ENCODE results near the gene HSPA1B.

HSPA1B gene

DNA sequence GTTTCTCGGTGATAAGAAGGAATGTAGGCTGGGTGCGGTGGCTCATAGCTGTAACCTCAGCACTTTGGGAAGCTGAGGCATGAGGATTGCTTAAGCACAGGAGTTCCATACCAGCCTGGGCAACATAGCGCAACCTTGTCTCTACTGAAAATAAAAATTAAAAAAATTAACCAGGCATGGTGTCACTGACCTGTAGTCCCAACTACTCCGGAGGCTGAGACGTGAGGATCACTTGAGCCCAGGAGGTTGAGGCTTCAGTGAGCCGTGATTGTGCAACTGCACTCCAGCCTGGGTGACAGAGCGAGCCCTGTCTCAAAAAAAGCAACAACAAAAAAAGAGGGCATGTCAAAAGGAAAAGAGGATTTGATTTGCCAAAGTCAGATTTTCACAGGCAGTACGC, 31.2 kb downstream of the HSPA1B start:
- peaks cover 16% of the 10 kb centered on the region for H3K4me1 ChIP-seq (ENCODE audit: insufficient read depth, low read length, poor library complexity, severe bottlenecking)
- no peaks in the 10 kb centered on the region for H3K36me3 ChIP-seq (ENCODE audit: insufficient read depth, low read length)
- peaks cover 8% of the 10 kb centered on the region; the same call in 1 of the 2 replicates for H3K79me2 ChIP-seq (ENCODE audit: insufficient read depth, low read length)
- no peak overlapping the region for H2AFZ ChIP-seq (ENCODE audit: low read length)
- no peak overlapping the region for H3K4me2 ChIP-seq (ENCODE audit: low read depth, low read length, poor library complexity, severe bottlenecking)
- TF ChIP-seq, protein P1, sequence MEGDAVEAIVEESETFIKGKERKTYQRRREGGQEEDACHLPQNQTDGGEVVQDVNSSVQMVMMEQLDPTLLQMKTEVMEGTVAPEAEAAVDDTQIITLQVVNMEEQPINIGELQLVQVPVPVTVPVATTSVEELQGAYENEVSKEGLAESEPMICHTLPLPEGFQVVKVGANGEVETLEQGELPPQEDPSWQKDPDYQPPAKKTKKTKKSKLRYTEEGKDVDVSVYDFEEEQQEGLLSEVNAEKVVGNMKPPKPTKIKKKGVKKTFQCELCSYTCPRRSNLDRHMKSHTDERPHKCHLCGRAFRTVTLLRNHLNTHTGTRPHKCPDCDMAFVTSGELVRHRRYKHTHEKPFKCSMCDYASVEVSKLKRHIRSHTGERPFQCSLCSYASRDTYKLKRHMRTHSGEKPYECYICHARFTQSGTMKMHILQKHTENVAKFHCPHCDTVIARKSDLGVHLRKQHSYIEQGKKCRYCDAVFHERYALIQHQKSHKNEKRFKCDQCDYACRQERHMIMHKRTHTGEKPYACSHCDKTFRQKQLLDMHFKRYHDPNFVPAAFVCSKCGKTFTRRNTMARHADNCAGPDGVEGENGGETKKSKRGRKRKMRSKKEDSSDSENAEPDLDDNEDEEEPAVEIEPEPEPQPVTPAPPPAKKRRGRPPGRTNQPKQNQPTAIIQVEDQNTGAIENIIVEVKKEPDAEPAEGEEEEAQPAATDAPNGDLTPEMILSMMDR (conservative IDR thresholded peaks at IDR 0.05; ENCODE audit: low read length): no peak
- no peak for TF ChIP-seq EZH2phosphoT487 (IDR thresholded peaks at IDR 0.05; ENCODE audit: borderline replicate concordance)
- no peak overlapping the region for H3K4me3 ChIP-seq (ENCODE audit: low read length, poor library complexity, severe bottlenecking)
- H4K20me1 ChIP-seq (ENCODE audit: insufficient read depth, low read length, poor library complexity, severe bottlenecking): no peaks in the 10 kb centered on the region
- no peaks in the 10 kb centered on the region for H3K9me3 ChIP-seq (ENCODE audit: insufficient read depth, low read depth, low read length)
- no peaks in the 10 kb centered on the region for H3K27me3 ChIP-seq (ENCODE audit: insufficient read depth, low read length, poor library complexity, severe bottlenecking)
- no peaks in the 10 kb centered on the region for H3K9me2 ChIP-seq (replicated peaks; ENCODE audit: low read depth, low read length)
- no peak overlapping the region for H3K9ac ChIP-seq (ENCODE audit: low read depth, low read length, poor library complexity, severe bottlenecking)
- no peaks in the 10 kb centered on the region for H3F3A ChIP-seq (ENCODE audit: low read depth)

DNA sequence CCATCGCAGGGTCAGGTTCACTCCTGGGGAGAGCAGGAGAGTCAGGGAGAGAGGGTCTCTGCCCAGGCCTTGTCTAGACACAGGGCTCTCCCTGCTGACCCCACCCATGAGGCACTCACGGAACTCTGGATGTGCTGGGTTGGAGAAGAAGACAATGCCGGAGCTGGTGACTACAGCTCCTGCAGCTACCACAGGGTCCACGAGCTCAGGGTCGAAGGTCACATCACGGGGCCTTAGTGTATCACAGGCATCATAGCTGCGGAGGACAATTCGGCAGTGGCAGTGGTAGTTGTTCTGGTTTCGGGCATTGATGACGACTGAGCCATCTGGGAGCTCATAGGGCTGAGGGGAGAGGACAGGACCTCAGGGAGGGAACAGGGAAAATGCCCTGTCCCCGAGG, 32.4 kb downstream of the HSPA1B start:
- TF ChIP-seq, protein P1 (conservative IDR thresholded peaks at IDR 0.05; ENCODE audit: low read length): no peak
- TF ChIP-seq EZH2phosphoT487 (IDR thresholded peaks at IDR 0.05; ENCODE audit: borderline replicate concordance): no peak
- H3K9me3 ChIP-seq (ENCODE audit: insufficient read depth, low read depth, low read length): no peaks in the 10 kb centered on the region

GRCh38 chr6:31860349-31860748, 32.8 kb downstream of the HSPA1B start:
- H3K4me2 ChIP-seq (ENCODE audit: low read depth, low read length, poor library complexity, severe bottlenecking): no peak overlapping the region
- TF ChIP-seq EZH2phosphoT487 (IDR thresholded peaks at IDR 0.05; ENCODE audit: borderline replicate concordance): no peak
- TF ChIP-seq, protein P1 (conservative IDR thresholded peaks at IDR 0.05; ENCODE audit: low read length): no peak

More for the DNA sequence above, 32.4 kb downstream of the HSPA1B start:
- Histone ChIP-seq H3K4me3 (ENCODE audit: low read length, poor library complexity, severe bottlenecking) (no peak overlapping the region), H2AFZ (ENCODE audit: low read length) (no peak overlapping the region), H3F3A (ENCODE audit: low read depth) (no peaks in the 10 kb centered on the region), H3K9ac (ENCODE audit: low read depth, low read length, poor library complexity, severe bottlenecking) (no peak overlapping the region), H4K20me1 (ENCODE audit: insufficient read depth, low read length, poor library complexity, severe bottlenecking) (no peaks in the 10 kb centered on the region), H3K9me2 (replicated peaks; ENCODE audit: low read depth, low read length) (no peaks in the 10 kb centered on the region), H3K79me2 (ENCODE audit: insufficient read depth, low read length) (peaks cover 15% of the 10 kb centered on the region), H3K4me1 (ENCODE audit: insufficient read depth, low read length, poor library complexity, severe bottlenecking) (peaks cover 21% of the 10 kb centered on the region), H3K4me2 (ENCODE audit: low read depth, low read length, poor library complexity, severe bottlenecking) (no peak overlapping the region), H3K27me3 (ENCODE audit: insufficient read depth, low read length, poor library complexity, severe bottlenecking) (no peaks in the 10 kb centered on the region), H3K36me3 (ENCODE audit: insufficient read depth, low read length) (no peaks in the 10 kb centered on the region)

More at GRCh38 chr6:31860349-31860748, 32.8 kb downstream of the HSPA1B start:
- no peaks in the 10 kb centered on the region for H4K20me1 ChIP-seq (ENCODE audit: insufficient read depth, low read length, poor library complexity, severe bottlenecking)
- H3K36me3 ChIP-seq (ENCODE audit: insufficient read depth, low read length): no peaks in the 10 kb centered on the region
- peaks cover 15% of the 10 kb centered on the region for H3K79me2 ChIP-seq (ENCODE audit: insufficient read depth, low read length)
- no peaks in the 10 kb centered on the region for H3K9me2 ChIP-seq (replicated peaks; ENCODE audit: low read depth, low read length)
- H3K27me3 ChIP-seq (ENCODE audit: insufficient read depth, low read length, poor library complexity, severe bottlenecking): no peaks in the 10 kb centered on the region
- H3F3A ChIP-seq (ENCODE audit: low read depth): no peaks in the 10 kb centered on the region
- no peak overlapping the region for H2AFZ ChIP-seq (ENCODE audit: low read length)
- H3K4me1 ChIP-seq (ENCODE audit: insufficient read depth, low read length, poor library complexity, severe bottlenecking): peaks cover 21% of the 10 kb centered on the region
- H3K9ac ChIP-seq (ENCODE audit: low read depth, low read length, poor library complexity, severe bottlenecking): no peak overlapping the region
- H3K9me3 ChIP-seq (ENCODE audit: insufficient read depth, low read depth, low read length): no peaks in the 10 kb centered on the region
- no peak overlapping the region for H3K4me3 ChIP-seq (ENCODE audit: low read length, poor library complexity, severe bottlenecking)
